Endothelial cell (in vitro differentiated cells): ENCODE results near the gene KCTD11. TPM values are rescaled to one million over a fixed set of nuclear protein-coding genes. Genes with fewer than 3 reads are reported as not detected.
A peak's percentile ranks its signal among the peaks of the same experiment; 100 is the strongest.

Experiments
- DNase-seq: peaks from one replicate; pipeline ENCODE4 v3.0.0; 2021; ENCODE audit warnings: low spot score
- H3K27ac Mint-ChIP-seq: one replicate; pipeline ENCODE4 v1.8.0; 2021; ENCODE audit warnings: mixed read lengths, inconsistent platforms; ENCODE audit not compliant: unreplicated experiment
- H3K27me3 Mint-ChIP-seq: one replicate; pipeline ENCODE4 v1.8.0; 2021; ENCODE audit warnings: mild to moderate bottlenecking, moderate library complexity, mixed read lengths, inconsistent platforms; ENCODE audit not compliant: unreplicated experiment
- H3K36me3 Mint-ChIP-seq: one replicate; pipeline ENCODE4 v1.8.0; 2021; ENCODE audit warnings: mild to moderate bottlenecking, low read depth, mixed read lengths, inconsistent platforms; ENCODE audit not compliant: unreplicated experiment
- H3K4me1 Mint-ChIP-seq: one replicate; pipeline ENCODE4 v1.8.0; 2021; ENCODE audit warnings: mild to moderate bottlenecking, mixed read lengths, inconsistent platforms; ENCODE audit not compliant: unreplicated experiment
- H3K4me3 Mint-ChIP-seq: one replicate; pipeline ENCODE4 v1.8.0; 2021; ENCODE audit warnings: mild to moderate bottlenecking, mixed read lengths, inconsistent platforms; ENCODE audit not compliant: unreplicated experiment
- H3K9me3 Mint-ChIP-seq: one replicate; pipeline ENCODE4 v1.8.0; 2021; ENCODE audit warnings: mixed read lengths, inconsistent platforms; ENCODE audit not compliant: unreplicated experiment
- CTCF ChIP-seq: fragments of 200-600 bp; sonication (generic); IDR thresholded peaks from one replicate; pipeline ENCODE4 v1.5.0; 2021; ENCODE audit warnings: antibody characterized with exemption; ENCODE audit not compliant: unreplicated experiment
- total RNA-seq: library from RNA; stranded (reverse); fragmentation: NEBNext Ultra II Directional; extraction: Animal tissue kit (Norgen Biotek cat#: 25700); gene quantifications from one replicate; pipeline ENCODE4 v1.2.1, GENCODE V29; 2021; ENCODE audit not compliant: unreplicated experiment

KCTD11 gene
- total RNA-seq, 1 donor from 2014 or later: 4.8 TPM

GRCh38 chr17:7313088-7313889 is 38.7 kb upstream of the KCTD11 start:
- H3K9me3 Mint-ChIP-seq: no peaks in the 10 kb centered on the region
- no peak for DNase-seq
- TF ChIP-seq CTCF: peak; percentile 22
- H3K27me3 Mint-ChIP-seq: peaks cover 22% of the 10 kb centered on the region
- H3K4me1 Mint-ChIP-seq: peaks cover 50% of the 10 kb centered on the region
- H3K4me3 Mint-ChIP-seq: peak overlapping the region; percentile 92
- H3K36me3 Mint-ChIP-seq: peaks cover 52% of the 10 kb centered on the region
- no peak overlapping the region for H3K27ac Mint-ChIP-seq

GRCh38 chr17:7313890-7314718 is 37.9 kb upstream of the KCTD11 start:
- no peak for TF ChIP-seq CTCF
- H3K4me1 Mint-ChIP-seq: peaks cover 49% of the 10 kb centered on the region
- DNase-seq: no peak
- H3K4me3 Mint-ChIP-seq: peak overlapping the region; percentile 92
- H3K36me3 Mint-ChIP-seq: peaks cover 56% of the 10 kb centered on the region
- H3K27me3 Mint-ChIP-seq: peaks cover 22% of the 10 kb centered on the region
- peak overlapping the region; percentile 70 for H3K27ac Mint-ChIP-seq
- H3K9me3 Mint-ChIP-seq: no peaks in the 10 kb centered on the region

GRCh38 chr17:7314719-7315569 is 37.0 kb upstream of the KCTD11 start, which contains the start of gene GPS2:
GPS2 (minus strand) TSS chr17:7315360; CDS start chr17:7315052, 308 bp downstream.
- H3K27me3 Mint-ChIP-seq: peaks cover 15% of the 10 kb centered on the region
- peak within 1 kb of the TSS; percentile 70 for H3K27ac Mint-ChIP-seq
- peak; percentile 85 for DNase-seq
- peaks cover 48% of the 10 kb centered on the region for H3K36me3 Mint-ChIP-seq
- H3K9me3 Mint-ChIP-seq: no peaks in the 10 kb centered on the region
- TF ChIP-seq CTCF: no peak
- H3K4me3 Mint-ChIP-seq: peak within 1 kb of the TSS; percentile 92
- H3K4me1 Mint-ChIP-seq: peaks cover 41% of the 10 kb centered on the region

DNA sequence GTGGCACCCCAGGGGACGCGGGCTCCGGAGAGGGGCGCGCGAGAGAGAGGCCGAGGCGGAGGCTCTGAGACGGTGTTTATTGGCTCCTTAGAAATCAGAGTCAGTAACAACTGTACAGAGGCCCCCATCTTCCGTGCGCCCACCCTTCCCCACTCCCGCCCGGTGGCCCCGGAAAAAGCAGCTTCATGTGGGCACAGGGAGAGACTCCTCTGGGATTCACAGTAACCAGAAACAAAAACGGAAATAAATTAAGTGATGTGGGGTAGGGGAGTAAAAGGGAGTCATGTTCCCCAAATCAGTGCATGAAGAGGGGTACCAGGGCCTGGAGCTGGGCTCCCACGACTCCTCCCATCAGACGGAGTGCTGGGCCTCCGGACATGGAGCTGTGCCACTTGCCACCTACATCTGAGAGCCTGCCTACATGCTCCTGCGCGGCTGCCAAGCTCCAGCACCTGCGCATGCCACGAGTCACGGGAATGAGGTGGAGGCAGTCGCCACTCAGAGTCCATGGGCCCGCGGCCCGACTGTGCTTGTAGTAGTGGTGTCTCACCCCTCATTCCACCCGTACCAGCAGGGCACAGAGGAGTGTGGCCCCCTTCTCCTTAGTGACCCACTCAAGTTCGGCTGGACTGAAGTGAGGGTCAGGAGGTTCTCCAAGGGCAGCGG is 36.3 kb upstream of the KCTD11 start:
- no peak for TF ChIP-seq CTCF
- H3K36me3 Mint-ChIP-seq: peaks cover 41% of the 10 kb centered on the region

More for the DNA sequence above, 36.3 kb upstream of the KCTD11 start:
- peaks cover 14% of the 10 kb centered on the region for H3K27me3 Mint-ChIP-seq
- peaks cover 34% of the 10 kb centered on the region for H3K4me1 Mint-ChIP-seq
- peak overlapping the region; percentile 70 for H3K27ac Mint-ChIP-seq
- DNase-seq: no peak
- H3K4me3 Mint-ChIP-seq: peak overlapping the region; percentile 88
- H3K9me3 Mint-ChIP-seq: no peaks in the 10 kb centered on the region
